ENCODE data around the gene DMGDH.

Gene DMGDH

DNA sequence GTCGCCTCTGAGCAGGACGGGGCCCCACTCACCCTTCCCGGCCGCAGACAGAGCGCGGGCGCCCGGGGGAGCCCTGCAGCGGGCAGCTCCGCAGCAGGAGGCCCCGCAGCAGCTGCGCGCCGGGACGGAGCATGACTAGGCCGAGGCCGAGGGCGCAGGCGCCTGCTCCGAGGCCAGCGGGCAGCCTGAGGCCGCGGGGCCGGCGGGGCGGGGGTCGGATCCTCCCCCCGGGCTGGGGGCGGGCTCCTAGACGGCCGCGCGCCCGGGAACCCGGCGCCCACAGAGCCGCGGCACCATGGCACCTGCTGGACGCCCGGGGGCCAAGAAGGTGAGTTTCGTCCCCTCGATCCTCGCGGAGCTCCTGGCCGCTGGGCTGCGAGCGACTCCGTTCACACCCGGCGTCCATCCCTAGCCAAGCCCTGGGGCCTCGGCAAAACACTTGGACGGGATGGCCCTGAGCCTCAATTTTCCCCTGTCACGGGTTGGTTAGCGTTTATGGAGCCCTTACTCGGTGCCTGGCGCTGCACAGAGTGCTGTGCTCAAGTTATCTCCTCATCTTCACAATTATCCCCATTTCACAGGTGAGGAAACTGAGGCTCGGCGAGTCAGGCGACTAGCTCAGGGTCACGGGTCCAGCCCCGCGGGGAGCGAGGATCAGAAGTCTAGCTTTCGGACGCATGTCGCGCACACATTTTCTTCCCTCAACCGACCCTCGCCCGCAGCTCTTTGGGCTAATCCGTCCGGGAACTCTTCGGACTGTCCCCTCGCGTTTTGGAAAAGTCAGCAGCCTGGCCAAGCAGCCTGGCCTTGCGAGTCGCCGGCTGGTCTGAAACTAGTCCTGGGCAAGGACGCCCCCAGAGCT is at the start of gene DMGDH, which contains the start of gene BHMT2:
Gene DMGDH (minus strand): TSS at position 187 of the 862 bp plus-strand sequence. CDS start 54 bp downstream, at position 133.
Gene BHMT2 (plus strand): TSS at position 280 of the 862 bp plus-strand sequence. CDS start 16 bp downstream, at position 296.
- no peak for DNase-seq (ENCODE audit: low spot score)

DNA sequence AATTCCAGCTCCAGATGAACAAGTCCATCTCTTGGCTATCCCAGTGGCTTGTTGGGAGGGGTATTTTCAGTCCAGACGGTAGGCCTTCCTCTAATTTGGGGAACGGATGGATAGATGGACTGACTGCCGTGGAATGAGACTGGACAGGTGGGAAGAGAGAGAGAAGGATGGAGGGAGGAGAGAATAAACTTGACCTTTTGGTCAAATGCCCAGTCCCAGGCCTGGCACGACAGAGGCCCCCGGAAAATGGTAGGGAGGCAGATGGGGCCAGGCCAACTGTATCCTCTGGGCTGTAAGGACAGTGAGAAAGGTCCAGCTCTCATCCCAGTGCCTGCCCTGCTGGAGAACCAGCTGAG is 43.2 kb upstream of the DMGDH start:
- DNase-seq (ENCODE audit: low spot score), result no peak

DNA sequence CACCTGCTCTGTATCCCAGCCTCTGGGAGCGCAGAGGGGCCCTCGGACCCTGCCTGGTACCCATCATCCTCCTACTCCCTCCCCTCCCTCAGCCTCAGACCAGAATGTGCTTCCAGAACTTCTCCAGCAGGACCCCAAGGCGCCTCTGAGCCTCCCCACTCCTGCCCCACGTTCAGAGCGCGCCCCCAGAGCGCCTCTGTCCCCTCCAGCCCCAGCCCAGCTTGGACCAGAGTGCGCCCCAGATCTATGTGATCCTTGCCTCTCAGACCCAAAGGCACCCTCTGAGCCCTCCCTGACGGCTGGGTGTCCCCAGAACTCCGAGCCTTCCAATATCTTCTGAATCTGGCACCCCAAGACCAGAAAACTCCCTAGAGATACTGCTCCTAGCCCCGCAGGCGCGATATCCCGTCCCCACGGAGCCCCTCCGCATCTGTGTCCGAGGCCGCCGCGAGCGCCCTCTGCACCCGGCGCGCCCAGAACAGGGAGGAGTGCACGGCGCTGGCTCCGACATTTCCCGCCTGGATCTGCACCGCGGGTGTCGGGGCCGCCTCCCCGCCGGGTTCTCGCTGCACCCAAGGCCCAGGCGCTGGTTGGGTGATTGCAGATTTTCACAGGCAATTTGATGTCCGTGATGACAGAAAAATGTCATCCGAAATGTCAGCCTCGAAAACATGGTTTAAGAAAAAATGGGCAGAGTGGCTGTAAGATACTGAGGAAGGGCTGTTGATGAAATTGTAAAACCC is 42.7 kb upstream of the DMGDH start:
- DNase-seq (ENCODE audit: low spot score), result no peak

DNA sequence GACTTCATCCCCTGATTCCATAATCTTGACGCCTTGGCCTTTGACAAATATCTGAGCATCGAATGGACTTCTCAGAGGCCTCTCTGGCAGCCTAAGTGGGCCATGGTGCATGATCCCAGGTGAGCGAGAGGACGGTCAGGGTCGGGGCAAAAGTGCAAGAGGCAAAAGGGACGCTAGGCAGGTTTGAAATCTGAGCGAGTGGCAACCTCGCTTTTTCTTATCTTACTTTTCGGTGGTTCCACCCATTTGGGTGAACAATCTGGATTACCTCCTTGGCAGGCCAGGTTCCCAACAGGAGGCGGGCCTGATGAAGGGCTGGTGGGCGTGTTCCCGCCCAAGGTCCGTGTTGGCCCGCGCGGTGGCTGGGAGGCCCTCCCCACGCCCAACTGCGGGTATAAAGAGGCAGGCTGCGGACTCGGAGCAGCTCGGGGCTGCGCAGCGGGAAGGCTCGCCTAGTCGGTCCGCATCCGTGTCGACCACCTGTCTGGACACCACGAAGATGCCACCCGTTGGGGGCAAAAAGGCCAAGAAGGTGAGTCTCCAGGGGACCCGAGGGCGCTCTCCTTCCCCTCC is 42.0 kb upstream of the DMGDH start, which contains the start of gene BHMT:
Gene BHMT (plus strand): TSS at position 423 of the 573 bp plus-strand sequence. CDS start 77 bp downstream, at position 500.
- no peak for DNase-seq (ENCODE audit: low spot score)

DNA sequence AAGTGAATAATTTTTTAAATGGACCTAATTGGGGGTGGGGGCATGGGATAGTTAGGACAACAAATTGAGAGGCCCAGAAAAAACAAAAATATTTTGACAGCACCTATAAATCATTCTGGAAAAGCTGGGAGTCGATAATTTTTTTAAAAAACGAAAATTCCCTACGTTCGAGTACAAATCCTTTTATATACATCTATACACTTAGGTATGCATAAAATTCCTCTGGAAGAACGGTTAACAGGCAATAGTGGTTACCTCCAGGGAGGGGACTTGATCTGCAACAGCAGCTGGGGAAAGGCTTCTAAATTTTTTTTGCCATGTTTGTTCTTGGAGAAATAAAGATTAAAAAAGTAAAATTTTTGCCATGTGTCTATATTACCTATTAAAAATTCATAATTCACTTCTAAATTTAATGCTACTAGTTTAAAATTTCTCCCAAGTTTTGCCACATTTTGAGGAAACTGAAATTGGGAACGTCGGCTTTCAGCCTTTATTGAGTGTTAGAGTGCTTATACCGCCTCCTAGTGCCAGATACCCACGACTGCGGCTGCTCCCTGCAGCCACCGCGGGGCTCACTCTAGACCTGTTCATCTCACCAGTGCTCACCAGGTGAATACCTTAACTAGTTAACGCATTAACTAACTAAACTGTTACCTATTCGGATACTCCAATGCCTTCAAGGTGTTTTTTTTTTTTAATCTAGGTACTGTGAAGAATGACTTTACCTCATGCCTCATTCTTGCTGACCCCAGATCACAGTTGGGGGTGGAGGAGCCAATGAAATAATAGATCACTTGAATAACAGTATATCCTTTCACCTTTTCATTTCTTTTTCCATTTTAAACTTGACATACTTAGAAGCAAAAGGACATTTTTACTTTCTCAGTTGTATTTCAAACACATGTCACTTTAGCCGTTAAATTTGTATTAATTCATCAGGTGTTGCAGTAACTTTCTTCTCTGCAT is 40.3 kb upstream of the DMGDH start:
- no peak for DNase-seq (ENCODE audit: low spot score)

DNA sequence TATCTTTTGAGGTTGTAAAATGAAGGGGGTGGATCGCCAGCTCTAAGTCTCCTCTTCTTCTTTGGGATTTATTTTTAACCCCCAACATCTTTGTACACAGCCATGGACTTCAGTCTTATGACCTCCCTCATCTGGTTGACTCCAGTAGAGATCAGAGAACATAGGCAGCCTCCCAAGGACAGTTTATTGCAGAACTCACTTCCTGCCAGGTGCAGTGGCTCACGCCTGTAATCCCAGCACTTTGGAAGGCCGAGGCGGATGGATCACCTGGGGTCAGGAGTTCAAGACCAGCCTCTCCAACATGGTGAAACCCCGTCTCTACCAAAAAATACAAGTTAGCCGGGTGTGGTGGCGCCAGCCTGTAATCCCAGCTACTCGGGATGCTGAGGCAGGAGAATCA is 39.3 kb upstream of the DMGDH start:
- DNase-seq (ENCODE audit: low spot score), result no peak

DNA sequence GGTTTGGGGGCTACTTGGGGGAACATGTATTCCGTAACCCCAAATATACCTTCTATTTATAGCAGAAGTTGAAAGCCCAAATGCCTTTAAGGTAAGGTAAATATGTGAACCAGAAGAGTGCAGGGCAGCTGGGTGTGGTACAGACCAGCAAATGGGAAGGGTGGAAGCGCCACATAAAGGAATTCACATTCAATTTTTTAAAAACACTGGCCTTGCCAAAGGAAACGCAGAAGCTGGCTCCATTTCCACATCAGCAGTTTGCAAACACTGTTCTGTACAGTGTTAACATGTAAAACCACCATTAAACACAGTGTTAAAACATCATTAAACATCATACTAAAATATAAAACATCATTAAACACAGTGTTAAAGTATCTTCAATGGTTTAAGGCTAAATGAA is 38.6 kb upstream of the DMGDH start:
- no peak for DNase-seq (ENCODE audit: low spot score)

DNA sequence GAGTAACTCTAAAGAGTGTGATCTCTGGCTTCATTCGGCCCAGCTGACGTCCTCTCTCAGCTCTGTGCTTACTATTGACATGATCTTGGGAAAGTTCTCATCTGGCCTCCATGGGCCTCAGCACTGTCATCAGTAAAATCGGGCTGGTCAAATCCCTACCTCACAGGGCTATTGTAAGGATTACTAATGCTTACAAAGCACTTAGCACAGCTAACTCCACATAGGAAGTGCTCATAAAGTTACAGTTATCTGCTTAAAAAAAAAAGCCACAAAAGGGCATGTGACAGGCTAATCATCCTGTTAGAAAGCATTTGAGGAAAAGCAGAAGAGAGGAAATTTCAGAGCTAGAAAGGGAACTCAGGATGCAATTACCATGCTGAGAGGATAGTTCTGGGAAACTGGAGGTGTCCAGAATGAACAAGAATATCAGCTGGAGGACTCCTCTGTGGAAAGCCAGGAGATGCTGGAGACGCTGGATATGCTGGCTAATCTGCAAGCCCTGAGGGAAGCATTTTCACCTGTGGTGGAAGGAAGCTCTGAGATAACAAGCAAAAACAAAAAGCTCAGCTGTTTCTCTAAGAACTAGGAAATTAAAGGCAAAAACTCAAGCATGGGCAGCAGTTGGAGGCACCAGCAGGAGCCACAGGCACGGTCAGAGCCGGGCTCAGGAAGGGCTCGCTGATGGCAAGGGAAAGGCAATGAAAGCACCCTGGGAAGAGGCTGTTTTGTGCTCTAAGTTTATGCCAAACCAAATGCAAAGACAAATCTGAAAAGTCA is 37.7 kb upstream of the DMGDH start:
- DNase-seq (ENCODE audit: low spot score), result no peak

DNA sequence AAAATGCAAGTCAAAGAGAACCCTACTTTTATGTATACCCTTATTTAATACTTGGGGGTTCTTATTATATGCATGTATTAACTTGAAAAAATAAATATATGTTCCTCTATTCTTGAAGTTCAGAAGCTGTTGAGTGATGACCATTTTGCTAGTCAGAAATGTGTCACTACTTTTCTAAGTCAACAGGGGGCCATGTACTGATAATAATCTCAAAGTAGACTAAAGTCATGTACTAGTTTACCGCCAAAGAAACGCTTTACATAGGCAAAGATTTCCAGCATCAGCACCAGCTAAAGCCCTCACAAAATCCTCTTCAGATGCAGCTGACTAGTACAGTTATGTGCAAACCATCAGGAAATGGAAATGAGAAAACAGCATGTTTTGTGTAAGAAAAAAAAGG is 36.4 kb upstream of the DMGDH start:
- DNase-seq (ENCODE audit: low spot score), result no peak

DNA sequence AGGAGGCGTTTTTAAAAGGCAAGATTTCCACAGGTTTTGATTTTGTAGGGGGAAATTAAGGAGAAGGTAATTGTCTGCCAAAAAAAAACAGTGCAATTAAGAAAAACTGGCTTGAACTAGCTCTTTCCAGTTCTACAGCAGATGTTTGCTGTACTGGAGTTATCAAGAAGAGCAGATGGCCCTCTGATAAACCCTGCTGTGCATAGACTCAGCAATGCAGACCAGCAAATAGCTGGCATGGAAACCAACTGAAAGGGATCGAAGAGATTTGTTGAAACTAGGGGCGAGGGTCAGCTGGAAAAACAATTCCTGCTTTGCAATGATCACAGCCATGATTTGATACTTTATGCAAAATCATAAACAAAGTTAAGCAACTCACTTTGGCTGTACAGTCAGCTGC is 24.3 kb upstream of the DMGDH start:
- DNase-seq (ENCODE audit: low spot score), result no peak

DNA sequence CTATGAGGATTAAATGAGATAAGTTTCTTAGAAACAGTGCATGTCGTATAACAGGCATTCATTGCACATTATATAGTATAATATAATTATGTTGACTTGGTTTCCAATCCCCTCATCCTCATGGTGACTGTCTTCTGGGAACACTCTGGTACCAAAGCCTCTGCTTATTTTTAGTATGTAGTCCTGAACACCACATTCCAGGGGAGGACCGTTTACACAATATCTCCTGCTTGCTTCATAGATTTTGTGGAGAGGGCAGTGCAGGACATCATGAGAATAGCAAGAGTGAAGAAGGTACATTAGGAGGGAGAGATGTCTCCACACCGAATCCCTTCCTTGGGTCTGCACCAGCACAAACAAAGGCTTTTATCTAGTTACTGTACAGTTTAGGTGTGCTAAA is 21.6 kb upstream of the DMGDH start:
- DNase-seq (ENCODE audit: low spot score), result no peak

DNA sequence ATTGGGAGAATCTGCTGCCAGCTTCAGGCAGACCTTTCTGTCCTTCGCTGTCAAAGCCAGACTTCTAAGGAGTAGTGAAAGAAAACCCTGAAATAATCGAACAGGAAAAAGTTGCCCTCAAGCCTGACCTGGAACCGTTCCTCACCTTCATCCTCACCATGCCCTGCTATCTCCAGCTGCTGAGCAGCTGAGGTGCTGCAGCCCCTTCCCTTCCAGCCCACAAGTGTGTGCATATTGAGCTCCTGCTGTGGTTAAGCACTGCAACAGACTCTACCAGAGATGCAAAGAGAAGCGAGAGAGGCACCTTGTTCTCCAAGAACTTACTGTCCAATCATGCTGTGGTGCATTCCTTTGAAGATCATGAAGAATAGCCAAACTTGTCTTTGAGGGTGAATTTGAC is 19.0 kb upstream of the DMGDH start:
- DNase-seq (ENCODE audit: low spot score), result no peak

DNA sequence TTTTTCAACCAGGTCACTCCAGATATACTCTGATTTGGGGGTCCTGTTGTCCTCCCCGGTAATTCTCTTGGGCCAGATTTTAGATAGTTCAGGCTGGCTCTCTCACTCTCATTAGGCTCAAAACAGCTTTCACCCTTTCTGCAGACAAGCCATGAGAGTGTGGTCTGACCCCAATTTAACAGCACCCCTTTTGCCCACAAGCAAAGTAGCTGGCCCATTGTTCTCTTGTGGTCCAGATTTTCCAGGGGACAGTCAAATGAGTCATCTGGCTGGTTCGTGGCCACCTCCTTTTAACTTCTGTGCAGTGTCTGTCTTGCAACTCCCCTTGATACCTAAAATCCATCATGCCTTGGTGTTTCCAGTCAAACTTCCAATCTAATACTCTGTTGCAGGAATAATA is 16.6 kb upstream of the DMGDH start:
- DNase-seq (ENCODE audit: low spot score), result no peak

DNA sequence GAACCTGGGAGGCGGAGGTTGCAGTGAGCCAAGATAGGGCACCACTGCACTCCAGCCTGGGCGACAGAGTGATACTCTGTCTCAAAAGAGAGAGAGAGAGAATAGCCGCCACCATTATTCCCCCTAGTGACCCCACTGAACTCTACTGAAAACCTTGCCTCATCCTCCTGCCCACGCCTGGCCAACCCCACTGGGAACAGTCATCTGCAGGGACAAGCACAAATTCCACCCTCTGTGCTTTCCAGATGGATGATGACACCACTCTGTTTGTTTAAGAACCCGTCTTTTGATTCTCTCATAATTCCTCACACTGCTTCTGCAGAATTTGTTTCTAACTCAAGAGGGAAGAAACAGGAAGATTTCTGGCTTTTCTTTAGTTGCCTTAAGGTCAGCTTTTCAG is 12.3 kb upstream of the DMGDH start:
- no peak for DNase-seq (ENCODE audit: low spot score)

DNA sequence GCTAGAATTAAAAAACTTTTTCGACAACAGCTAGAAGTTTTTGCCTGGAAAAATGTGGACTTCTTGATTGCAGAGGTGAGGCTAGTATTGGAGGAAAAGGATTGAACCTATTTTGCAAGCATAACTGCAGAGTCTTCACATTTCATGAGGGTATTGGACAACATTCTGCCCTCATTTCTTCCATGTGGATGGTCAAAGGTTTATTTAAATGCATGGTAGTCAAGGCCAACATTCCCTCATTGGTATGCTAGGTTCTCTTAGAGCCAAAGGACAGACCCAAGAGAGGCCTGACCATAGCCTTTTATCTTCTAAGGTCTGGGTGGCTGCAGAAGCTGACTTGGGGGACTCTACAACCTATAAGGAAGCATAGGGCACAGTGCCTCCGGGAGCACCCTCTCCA is 11.3 kb upstream of the DMGDH start:
- no peak for DNase-seq (ENCODE audit: low spot score)

DNA sequence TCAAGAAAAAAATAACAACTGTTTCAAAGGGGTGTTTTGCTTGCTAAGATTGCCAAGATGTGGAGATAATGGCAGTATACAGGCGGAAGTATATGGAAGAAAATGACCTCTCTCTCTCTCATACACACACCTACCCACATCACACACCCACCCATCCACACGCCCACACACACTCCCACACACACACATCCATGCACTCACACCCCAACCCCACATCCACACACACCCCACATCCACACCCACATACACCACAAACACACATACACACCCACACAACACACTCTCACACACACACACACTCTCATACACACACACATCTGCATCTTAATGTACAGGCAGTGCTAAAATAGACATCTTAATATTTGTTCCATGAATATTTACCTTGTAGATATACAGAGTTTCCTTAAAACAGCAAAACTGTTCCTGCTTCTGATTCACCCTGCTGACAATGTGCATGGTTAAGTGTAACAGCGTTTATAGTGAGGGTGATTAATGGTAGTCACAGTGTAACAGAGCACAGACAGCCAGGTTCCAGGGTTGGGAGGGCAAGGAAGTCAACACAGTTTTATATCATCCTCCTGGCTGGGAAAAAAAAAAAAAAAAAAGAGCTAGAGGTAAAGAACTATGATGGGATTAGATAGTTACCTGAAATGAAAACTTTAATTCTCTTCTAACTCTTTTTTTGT is 8.3 kb upstream of the DMGDH start:
- DNase-seq (ENCODE audit: low spot score), result no peak

DNA sequence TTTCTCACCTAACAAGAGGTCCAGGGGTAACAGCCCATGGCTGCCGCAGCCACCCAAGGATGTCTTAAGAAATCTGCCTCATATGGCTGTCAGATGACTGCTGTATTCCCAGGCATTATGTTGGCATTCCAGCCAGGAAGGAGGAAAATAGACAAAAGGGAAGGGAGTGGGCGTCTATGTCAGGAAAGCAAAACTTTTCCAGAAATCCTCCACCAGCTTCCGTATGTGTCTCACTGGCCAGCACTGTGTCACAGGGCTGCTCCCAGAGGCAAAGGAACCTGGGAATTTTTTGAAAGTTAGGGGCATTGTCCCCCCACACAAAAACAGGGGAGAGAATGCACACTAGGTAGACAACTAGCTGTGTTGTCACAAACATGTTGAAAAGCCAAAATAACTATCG is 7.3 kb upstream of the DMGDH start:
- DNase-seq (ENCODE audit: low spot score), result no peak

DNA sequence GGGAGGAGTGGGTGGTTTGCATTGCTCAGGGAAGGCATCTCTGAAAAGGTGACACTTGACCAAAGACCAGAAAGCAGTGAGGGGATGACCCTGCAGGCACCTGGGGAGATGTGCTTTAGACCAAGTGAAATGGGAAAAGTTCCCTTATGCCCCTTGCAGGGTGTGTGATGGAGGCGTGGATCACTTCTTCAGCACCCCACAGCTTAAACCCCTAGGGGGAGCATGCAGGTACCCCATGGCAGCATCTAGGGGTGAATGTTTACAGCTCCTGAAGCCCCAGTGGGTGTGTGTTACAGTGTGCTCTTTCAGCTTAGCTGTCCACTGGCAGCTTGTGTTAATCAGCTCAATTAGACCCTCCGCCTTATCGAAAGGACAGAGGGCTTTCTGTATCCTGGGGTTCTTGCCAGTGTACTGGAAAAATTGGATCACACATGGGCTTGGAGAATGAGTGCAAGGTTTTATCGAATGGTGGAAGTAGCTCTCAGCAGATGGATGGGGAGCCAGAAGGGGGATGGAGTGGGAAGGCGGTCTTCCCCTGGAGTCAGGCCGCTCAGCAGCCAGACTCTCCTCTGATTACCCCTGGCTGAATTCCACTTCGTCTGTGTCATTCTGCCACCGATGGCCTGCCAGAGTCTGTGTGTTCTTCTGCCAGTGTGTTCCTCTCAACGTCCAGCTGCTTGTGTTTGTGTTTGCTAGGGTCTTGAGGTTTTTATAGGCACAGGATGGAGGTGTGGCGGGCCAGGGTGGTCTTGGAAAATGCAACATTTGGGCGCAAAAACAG is 6.4 kb upstream of the DMGDH start:
- no peak for DNase-seq (ENCODE audit: low spot score)

DNA sequence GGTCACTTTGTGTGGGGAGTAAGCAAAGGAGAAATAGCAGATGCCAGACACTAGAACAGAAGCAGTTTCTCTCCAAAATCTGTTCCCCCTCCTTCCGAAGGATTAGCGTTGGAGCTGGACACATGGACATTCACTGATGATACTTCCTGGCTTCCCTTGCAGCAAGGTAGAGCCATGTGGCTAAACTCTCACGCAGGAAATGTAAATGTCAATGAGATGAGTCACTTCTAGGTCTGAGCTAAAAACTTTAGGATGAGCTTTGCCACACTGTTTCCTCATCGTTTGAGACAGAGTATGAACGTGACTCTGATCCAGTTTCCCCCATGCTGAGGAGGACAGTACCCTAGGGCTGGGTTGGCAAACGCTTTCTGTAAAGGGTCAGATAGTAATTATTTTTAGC is 5.2 kb upstream of the DMGDH start:
- peak; percentile 22 for DNase-seq (ENCODE audit: low spot score)

DNA sequence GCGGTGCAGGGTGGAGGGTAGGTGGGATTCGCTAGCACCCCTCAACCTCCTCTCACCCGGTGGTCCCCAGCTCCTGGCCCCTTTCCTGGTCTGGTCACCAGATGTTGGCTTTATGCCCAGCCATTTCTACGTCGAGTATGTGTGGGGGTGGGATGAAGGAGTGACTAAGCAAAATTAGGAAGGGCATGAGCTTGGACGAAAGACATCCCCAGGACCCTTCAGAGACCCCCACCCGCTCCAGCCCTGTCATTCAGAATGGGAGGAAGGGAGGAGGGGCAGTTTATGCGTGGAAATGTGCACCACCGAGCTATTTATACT is 835 bp upstream of the DMGDH start:
- no peak for DNase-seq (ENCODE audit: low spot score)

Measured in kidney capillary endothelial cell (primary cell).